Subcutaneous adipose tissue (tissue), 4 donors: ENCODE results near the gene SLC25A28. TPM values are rescaled to one million over a fixed set of nuclear protein-coding genes. Genes with fewer than 3 reads are reported as not detected.

Experiments
- total RNA-seq, 4 donors: library from RNA; depleted of rRNA; stranded (reverse); fragments of >200 nt; gene quantifications; one replicate each; pipeline ENCODE4 v1.1.0, GENCODE V29; 2016
- TF ChIP-seq, protein P1 (sequence below): fragments of 450-650 bp; IDR thresholded peaks from one replicate; pipeline ENCODE4 v1.5.1; 2016; ENCODE audit warnings: low read depth, mild to moderate bottlenecking, control low read depth, antibody characterized with exemption, moderate library complexity

The SLC25A28 gene
- total RNA-seq, 4 donors from 2014 or later, result 29.5 to 42.8 (median 32.2) TPM

DNA sequence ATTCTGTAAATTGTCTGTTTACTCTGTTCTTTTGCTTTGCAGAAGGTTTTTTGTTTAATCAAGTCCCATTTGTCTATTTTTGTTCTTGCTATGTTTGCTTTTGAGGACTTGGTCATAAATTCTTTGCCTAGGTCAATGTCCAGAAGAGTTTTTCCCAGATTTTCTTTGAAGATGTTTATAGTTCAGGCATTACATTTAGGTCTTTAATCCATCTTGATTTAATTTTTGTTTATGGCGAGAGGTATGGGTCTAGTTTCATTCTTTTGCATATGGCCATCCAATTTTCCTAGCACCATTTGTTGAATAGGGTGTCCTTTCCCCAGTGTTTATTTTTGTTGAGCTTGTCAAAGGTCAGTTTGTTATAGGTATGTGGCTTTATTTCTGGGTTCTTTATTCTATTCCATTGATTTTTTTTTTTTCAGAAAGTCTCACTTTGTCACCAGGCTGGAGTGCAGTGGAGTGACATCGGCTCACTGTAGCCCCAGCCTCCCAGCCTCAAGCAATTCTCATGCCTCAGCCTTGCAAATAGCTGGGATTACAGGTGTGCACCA is 27.4 kb upstream of the SLC25A28 start:
- TF ChIP-seq, protein P1, sequence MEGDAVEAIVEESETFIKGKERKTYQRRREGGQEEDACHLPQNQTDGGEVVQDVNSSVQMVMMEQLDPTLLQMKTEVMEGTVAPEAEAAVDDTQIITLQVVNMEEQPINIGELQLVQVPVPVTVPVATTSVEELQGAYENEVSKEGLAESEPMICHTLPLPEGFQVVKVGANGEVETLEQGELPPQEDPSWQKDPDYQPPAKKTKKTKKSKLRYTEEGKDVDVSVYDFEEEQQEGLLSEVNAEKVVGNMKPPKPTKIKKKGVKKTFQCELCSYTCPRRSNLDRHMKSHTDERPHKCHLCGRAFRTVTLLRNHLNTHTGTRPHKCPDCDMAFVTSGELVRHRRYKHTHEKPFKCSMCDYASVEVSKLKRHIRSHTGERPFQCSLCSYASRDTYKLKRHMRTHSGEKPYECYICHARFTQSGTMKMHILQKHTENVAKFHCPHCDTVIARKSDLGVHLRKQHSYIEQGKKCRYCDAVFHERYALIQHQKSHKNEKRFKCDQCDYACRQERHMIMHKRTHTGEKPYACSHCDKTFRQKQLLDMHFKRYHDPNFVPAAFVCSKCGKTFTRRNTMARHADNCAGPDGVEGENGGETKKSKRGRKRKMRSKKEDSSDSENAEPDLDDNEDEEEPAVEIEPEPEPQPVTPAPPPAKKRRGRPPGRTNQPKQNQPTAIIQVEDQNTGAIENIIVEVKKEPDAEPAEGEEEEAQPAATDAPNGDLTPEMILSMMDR, result no peak

DNA sequence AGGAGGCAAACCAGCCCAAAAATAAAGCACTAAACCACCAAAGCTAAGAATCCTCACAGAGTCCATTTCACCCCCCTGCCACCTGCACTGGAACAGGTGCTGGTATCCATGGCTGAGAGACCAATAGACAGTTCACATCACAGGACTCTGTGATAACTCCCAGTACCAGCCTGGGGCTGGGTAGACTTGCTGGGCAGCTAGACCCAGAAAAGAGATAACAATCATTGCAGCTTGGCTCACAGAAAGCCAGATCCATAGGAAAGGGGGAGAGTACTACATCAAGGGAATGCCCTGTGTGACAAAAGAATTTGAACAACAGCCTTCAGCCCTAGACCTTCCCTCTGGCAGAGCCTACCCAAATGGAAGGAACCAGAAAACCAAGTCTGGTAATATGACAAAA is 13.6 kb upstream of the SLC25A28 start:
- TF ChIP-seq, protein P1, result no peak

DNA sequence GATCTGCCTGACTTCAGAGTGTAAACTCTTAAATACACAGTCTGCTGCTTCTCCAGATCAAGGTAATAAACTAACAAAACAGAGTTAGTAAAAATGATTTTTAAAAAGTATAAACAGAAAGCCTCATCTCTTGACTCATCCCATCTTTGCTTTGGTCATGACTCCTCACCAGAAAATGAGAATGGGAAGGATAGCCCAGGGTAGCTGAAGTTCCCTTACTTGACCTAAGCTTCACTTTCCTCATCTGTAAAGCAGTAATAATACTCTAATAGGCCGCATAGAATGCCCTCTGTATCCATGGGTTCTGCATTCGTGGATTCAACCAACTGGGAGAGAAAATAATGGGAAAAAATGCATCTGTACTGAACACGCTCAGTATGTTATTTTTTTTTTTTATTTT is 11.3 kb upstream of the SLC25A28 start:
- TF ChIP-seq, protein P1, result no peak

DNA sequence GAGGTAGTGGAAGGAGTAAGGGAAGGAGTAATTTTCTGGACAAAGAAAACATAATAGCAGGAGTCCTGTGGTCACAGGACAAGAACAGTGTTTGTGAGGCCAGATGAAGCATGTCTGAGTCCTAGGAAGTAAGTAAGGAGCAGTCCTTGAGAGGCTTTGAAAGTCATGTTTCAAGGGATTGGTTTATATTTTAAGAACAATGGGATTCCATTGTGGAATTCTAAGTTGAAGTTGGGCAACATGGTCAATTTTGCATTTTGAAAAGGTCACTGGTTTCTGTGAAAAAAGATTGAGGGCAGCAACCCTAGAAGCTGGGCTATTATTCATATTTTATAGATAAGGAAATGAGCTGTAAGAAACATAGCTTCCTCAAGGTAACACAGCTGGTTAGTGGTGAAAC is 10.8 kb upstream of the SLC25A28 start:
- TF ChIP-seq, protein P1, result no peak

DNA sequence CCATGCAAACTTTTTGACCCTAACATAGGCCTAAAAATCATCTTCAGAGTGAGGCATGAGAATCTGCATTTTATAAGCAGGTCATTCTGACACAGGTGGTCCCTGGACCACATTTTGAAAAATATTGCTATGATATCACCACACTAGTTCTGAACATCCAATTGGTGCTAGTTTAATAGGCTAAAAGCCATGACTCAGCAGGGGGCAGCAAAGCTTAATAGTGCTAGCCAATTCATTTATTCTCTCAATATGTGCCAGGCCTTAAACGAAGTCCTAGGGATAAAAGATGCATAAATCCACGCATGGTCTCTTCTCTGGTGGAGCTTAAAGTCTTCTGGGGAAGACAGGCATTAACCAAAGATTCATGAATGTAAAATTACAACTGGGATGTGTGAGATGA is 10.2 kb upstream of the SLC25A28 start:
- TF ChIP-seq, protein P1, result no peak

DNA sequence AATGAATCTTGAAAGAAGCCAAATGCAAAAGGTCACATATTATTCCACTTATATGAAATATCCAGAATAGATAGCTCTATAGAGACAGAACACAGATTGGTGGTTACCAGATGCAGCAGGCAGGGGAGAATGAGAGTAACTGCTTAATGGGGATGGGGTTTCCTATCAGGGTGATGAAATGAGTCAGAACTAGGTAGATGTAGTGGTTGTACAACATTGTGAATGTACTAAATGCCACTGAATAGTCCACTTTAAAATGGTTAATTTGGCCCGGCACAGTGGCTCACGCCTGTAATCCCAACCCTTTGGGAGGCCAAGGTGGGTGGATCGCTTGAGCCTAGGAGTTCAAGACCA is 9.4 kb upstream of the SLC25A28 start:
- TF ChIP-seq, protein P1, result no peak

DNA sequence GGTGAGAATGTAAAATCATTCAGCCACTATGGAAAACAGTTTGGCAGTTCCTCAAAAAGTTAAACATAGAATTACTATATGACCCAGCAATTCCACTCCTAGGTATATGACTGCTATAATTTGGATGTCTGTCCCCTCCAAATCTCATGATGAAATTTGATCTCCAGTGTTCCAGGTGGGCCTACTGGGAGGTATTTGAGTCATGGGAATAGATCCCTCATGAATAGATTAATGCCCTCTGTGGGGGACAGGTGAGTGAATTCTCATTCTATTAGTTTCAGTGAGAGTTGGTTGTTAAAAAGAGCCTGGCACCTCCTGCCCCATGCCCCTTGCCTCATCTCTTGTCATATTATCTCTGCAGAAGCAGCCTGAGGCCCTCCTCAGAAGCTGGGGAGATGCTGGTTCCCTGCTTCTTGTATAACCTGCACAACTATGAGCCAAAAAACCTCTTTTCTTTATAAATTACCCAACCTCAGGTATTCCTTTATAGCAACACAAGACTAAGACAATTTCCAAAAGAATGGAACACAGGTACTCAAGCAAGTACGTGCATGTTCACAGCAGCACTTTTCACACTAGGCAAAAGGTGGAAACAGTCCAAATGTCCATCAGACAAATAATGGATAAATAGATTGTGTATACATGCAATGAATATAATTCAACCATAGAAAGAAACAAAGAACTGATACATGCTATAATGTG is 8.8 kb upstream of the SLC25A28 start:
- TF ChIP-seq, protein P1, result no peak
